OCI-LY1 (cell line): ENCODE measurements around the gene HACD2.

ENCODE experiments used
- H2AFZ ChIP-seq: fragments of 200-600 bp; sonication (generic), shearing (Covaris generic); 2 replicates; pipeline ENCODE4 v1.6.0; 2014; ENCODE audit warnings: antibody characterized with exemption, mild to moderate bottlenecking, low read length
- H3F3A ChIP-seq: fragments of 200-600 bp; sonication (generic), shearing (Covaris generic); 2 replicates; pipeline ENCODE4 v1.6.0; 2014; ENCODE audit warnings: mild to moderate bottlenecking, antibody characterized with exemption, low read length, moderate library complexity; ENCODE audit not compliant: insufficient read depth
- H3K27ac ChIP-seq: fragments of 200-600 bp; sonication (generic); 2 replicates; pipeline ENCODE4 v1.5.1; 2014; ENCODE audit warnings: low read length, mixed run types, mild to moderate bottlenecking, low read depth; ENCODE audit not compliant: poor library complexity, severe bottlenecking
- H3K27me3 ChIP-seq: fragments of 200-600 bp; sonication (generic); 2 replicates; pipeline ENCODE4 v1.6.0; 2014; ENCODE audit warnings: antibody characterized with exemption, mild to moderate bottlenecking, low read length, moderate library complexity; ENCODE audit not compliant: insufficient read depth
- H3K36me3 ChIP-seq: fragments of 200-600 bp; sonication (generic); 2 replicates; pipeline ENCODE4 v1.6.1; 2014; ENCODE audit warnings: mild to moderate bottlenecking, antibody characterized with exemption, low read length, moderate library complexity, mixed read lengths; ENCODE audit not compliant: insufficient read depth
- H3K4me1 ChIP-seq: fragments of 200-600 bp; sonication (generic); 2 replicates; pipeline ENCODE4 v1.5.1; 2014; ENCODE audit warnings: mild to moderate bottlenecking, low read length, moderate library complexity; ENCODE audit not compliant: insufficient read depth, severe bottlenecking
- H3K4me2 ChIP-seq: fragments of 200-600 bp; sonication (generic), shearing (Covaris generic); 2 replicates; pipeline ENCODE4 v1.6.1; 2014; ENCODE audit warnings: low read length
- H3K4me3 ChIP-seq: fragments of 200-600 bp; sonication (generic); 2 replicates; pipeline ENCODE4 v1.5.1; 2014; ENCODE audit warnings: low read length, low read depth, mild to moderate bottlenecking, mixed read lengths; ENCODE audit not compliant: poor library complexity, severe bottlenecking
- H3K79me2 ChIP-seq: fragments of 200-600 bp; shearing (Covaris generic); 2 replicates; pipeline ENCODE4 v1.6.1; 2016; ENCODE audit warnings: mixed run types, low read length, mixed read lengths; ENCODE audit not compliant: insufficient read depth
- H3K9ac ChIP-seq: fragments of 200-600 bp; sonication (generic), shearing (Covaris generic); 2 replicates; pipeline ENCODE4 v1.6.1; 2014; ENCODE audit warnings: mild to moderate bottlenecking, low read length, mixed read lengths
- H3K9me2 ChIP-seq: fragments of 200-600 bp; sonication (generic), shearing (Covaris generic); 2 replicates; pipeline ENCODE4 v1.6.1; 2014; ENCODE audit warnings: low read depth, mild to moderate bottlenecking, low read length, mixed read lengths
- H3K9me3 ChIP-seq: fragments of 200-600 bp; shearing (Covaris generic); 2 replicates; pipeline ENCODE4 v1.6.1; 2014; ENCODE audit warnings: low read length, mixed read lengths
- H4K20me1 ChIP-seq: fragments of 200-600 bp; sonication (generic), shearing (Covaris generic); 2 replicates; pipeline ENCODE4 v1.6.0; 2016; ENCODE audit warnings: mild to moderate bottlenecking, low read length; ENCODE audit not compliant: insufficient read depth
- EZH2 ChIP-seq: fragments of 200-600 bp; sonication (generic), shearing (Covaris generic); IDR thresholded peaks from 2 replicates; pipeline ENCODE4 v1.8.0; 2017; ENCODE audit warnings: borderline replicate concordance, mixed run types, mild to moderate bottlenecking, antibody characterized with exemption, low read length, moderate library complexity, mixed read lengths
- TF ChIP-seq, protein P1 (sequence below): fragments of 200-600 bp; sonication (generic), shearing (Covaris generic); IDR thresholded peaks from 2 replicates; pipeline ENCODE4 v1.5.1; 2017; ENCODE audit warnings: mild to moderate bottlenecking, antibody characterized with exemption, low read length, moderate library complexity, mixed read lengths

Gene HACD2

GRCh38 chr3:123511084-123511483 lies 73.8 kb downstream of the HACD2 start:
- H3K79me2 ChIP-seq: no peaks in the 10 kb centered on the region
- H3K27ac ChIP-seq: no peak overlapping the region
- TF ChIP-seq EZH2: no peak
- TF ChIP-seq, protein P1, sequence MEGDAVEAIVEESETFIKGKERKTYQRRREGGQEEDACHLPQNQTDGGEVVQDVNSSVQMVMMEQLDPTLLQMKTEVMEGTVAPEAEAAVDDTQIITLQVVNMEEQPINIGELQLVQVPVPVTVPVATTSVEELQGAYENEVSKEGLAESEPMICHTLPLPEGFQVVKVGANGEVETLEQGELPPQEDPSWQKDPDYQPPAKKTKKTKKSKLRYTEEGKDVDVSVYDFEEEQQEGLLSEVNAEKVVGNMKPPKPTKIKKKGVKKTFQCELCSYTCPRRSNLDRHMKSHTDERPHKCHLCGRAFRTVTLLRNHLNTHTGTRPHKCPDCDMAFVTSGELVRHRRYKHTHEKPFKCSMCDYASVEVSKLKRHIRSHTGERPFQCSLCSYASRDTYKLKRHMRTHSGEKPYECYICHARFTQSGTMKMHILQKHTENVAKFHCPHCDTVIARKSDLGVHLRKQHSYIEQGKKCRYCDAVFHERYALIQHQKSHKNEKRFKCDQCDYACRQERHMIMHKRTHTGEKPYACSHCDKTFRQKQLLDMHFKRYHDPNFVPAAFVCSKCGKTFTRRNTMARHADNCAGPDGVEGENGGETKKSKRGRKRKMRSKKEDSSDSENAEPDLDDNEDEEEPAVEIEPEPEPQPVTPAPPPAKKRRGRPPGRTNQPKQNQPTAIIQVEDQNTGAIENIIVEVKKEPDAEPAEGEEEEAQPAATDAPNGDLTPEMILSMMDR: no peak
- H3K27me3 ChIP-seq: no peaks in the 10 kb centered on the region
- no peaks in the 10 kb centered on the region for H3K9me2 ChIP-seq
- H3K4me2 ChIP-seq: no peak overlapping the region
- H3K9me3 ChIP-seq: no peaks in the 10 kb centered on the region
- H3K36me3 ChIP-seq: no peaks in the 10 kb centered on the region
- H3K4me3 ChIP-seq: no peak overlapping the region
- no peak overlapping the region for H2AFZ ChIP-seq
- no peaks in the 10 kb centered on the region for H3F3A ChIP-seq
- H4K20me1 ChIP-seq: no peaks in the 10 kb centered on the region
- no peaks in the 10 kb centered on the region for H3K4me1 ChIP-seq
- H3K9ac ChIP-seq: no peak overlapping the region

DNA sequence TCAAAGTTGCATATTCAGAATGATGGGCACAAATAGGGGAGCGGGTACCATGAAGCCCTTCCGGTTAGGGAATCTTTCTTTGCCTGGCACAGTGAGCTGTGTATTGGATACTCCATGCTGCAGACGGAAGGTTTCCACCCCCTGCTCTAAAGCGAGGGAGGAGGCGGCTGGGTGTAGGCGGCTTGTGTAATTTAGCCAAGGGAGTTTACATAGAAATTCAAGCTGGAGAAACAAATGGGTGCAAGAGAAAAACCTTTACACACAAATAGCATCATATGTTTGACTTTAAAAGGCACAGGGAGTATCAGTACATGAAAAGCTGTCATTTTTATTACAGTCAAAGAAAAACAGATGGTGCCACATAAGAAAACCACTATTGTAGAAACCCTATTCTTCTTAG lies 76.7 kb downstream of the HACD2 start:
- TF ChIP-seq, protein P1: no peak
- TF ChIP-seq EZH2: no peak
- no peak overlapping the region for H3K9ac ChIP-seq
- no peaks in the 10 kb centered on the region for H3F3A ChIP-seq
- H3K79me2 ChIP-seq: no peaks in the 10 kb centered on the region
- no peak overlapping the region for H3K27ac ChIP-seq
- no peaks in the 10 kb centered on the region for H3K27me3 ChIP-seq
- no peak overlapping the region for H2AFZ ChIP-seq
- H3K36me3 ChIP-seq: no peaks in the 10 kb centered on the region
- no peaks in the 10 kb centered on the region for H3K9me3 ChIP-seq
- no peak overlapping the region for H3K4me2 ChIP-seq
- no peaks in the 10 kb centered on the region for H4K20me1 ChIP-seq
- H3K4me1 ChIP-seq: no peaks in the 10 kb centered on the region
- no peak overlapping the region for H3K4me3 ChIP-seq
- no peaks in the 10 kb centered on the region for H3K9me2 ChIP-seq

DNA sequence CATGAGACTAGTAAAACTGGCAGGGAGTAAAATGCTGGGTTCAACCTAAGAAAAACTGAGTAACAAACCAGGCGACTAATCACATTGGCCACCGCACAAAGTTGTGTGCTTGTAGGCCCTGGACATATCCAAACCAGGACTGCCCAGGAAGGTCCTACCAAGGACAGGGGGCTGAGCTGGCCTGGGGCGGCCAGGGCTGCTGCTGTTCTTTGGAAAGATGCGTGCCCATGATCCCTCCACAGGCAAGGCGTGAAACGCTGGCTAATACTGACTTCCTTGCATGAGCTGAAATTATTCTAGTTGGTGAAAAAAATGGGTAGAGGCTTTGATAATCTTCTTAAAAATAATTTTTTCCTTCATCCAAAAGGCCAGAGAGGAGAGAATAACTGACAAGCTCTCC lies 79.0 kb downstream of the HACD2 start:
- Histone ChIP-seq H2AFZ (no peak overlapping the region), H3K9me3 (no peaks in the 10 kb centered on the region), H3K27me3 (no peaks in the 10 kb centered on the region), H3K79me2 (no peaks in the 10 kb centered on the region), H3K9me2 (no peaks in the 10 kb centered on the region), H3K4me2 (no peak overlapping the region), H3K36me3 (0 out of 2 replicates have a peak, but pooled peaks cover under 1% of the 10 kb centered on the region), H3K9ac (no peak overlapping the region), H3K27ac (no peak overlapping the region), H3F3A (no peaks in the 10 kb centered on the region), H3K4me1 (no peaks in the 10 kb centered on the region), H4K20me1 (no peaks in the 10 kb centered on the region), H3K4me3 (no peak overlapping the region)
- TF ChIP-seq EZH2: no peak
- TF ChIP-seq, protein P1: no peak
